Measurements from ENCODE around the gene SUV39H2. TPM values are rescaled to one million over a fixed set of nuclear protein-coding genes. Genes with fewer than 3 reads are reported as not detected.

SUV39H2 gene
- polyA plus RNA-seq, 1 donor (not counting 4 experiments of a cell fraction or from before 2014, with no cell fraction given) = 11.8 TPM

DNA sequence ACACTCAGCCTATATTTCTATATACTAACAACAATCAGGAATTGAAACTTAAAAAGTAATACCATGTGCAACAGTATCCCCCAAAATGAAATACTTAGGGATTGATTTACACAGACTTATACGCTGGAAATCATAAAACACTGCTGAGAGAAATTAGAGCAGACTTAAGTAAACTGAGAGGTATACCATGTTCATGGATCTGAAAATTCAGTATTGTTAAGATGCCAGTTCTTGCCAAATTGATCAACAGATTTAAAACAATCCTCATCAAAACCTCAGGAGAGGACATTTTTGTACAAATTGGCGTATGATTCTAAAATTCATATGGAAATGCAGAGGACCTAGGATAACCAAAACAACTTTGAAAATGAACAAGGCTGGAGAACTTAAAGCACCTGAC, 37.9 kb downstream of the SUV39H2 start:
- TF ChIP-seq, protein P1, sequence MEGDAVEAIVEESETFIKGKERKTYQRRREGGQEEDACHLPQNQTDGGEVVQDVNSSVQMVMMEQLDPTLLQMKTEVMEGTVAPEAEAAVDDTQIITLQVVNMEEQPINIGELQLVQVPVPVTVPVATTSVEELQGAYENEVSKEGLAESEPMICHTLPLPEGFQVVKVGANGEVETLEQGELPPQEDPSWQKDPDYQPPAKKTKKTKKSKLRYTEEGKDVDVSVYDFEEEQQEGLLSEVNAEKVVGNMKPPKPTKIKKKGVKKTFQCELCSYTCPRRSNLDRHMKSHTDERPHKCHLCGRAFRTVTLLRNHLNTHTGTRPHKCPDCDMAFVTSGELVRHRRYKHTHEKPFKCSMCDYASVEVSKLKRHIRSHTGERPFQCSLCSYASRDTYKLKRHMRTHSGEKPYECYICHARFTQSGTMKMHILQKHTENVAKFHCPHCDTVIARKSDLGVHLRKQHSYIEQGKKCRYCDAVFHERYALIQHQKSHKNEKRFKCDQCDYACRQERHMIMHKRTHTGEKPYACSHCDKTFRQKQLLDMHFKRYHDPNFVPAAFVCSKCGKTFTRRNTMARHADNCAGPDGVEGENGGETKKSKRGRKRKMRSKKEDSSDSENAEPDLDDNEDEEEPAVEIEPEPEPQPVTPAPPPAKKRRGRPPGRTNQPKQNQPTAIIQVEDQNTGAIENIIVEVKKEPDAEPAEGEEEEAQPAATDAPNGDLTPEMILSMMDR (optimal IDR thresholded peaks at IDR 0.05 in 1 of 3, IDR thresholded peaks at IDR 0.05 in 1 of 3, conservative IDR thresholded peaks at IDR 0.05 in 1 of 3; ENCODE audit: extremely low read depth in 1 of 3, insufficient read depth in 2 of 3, low read length in 3 of 3) = no peak
- TF ChIP-seq EZH2 (IDR thresholded peaks at IDR 0.05; ENCODE audit: low read length) = no peak
- DNase-seq (ENCODE audit: low read depth, low spot score) (no peak), FAIRE-seq (no peak)
- Histone ChIP-seq H3K4me2 (ENCODE audit: control insufficient read depth, extremely low read depth, insufficient read depth, low read depth, low read length) (no peak overlapping the region), H3K27me3 (ENCODE audit: control insufficient read depth, extremely low read depth, insufficient read depth, low read length) (no peaks in the 10 kb centered on the region), H2AFZ (ENCODE audit: control insufficient read depth, low read length) (no peak overlapping the region), H3K9ac (ENCODE audit: control insufficient read depth, extremely low read depth, insufficient read depth, low read length) (no peak overlapping the region), H3K36me3 (ENCODE audit: control insufficient read depth in 2 of 2, extremely low read depth in 1 of 2, insufficient read depth in 2 of 2, low read length in 2 of 2) (peaks cover 3 to 12% of the 10 kb centered on the region in 2 experiments), H3K27ac (ENCODE audit: control insufficient read depth, insufficient read depth, low read length) (no peak overlapping the region), H3K4me3 (ENCODE audit: control insufficient read depth in 2 of 3, extremely low read depth in 1 of 3, insufficient read depth in 2 of 3, low read depth in 1 of 3, low read length in 3 of 3) (no peak overlapping the region), H4K20me1 (ENCODE audit: control insufficient read depth, extremely low read depth, insufficient read depth, low read length) (no peaks in the 10 kb centered on the region), H3K9me1 (ENCODE audit: control insufficient read depth, extremely low read depth, insufficient read depth, low read length) (no peaks in the 10 kb centered on the region), H3K4me1 (ENCODE audit: control insufficient read depth, extremely low read depth, insufficient read depth, low read length) (no peaks in the 10 kb centered on the region), H3K9me3 (ENCODE audit: control insufficient read depth, low read depth, low read length) (no peaks in the 10 kb centered on the region), H3K79me2 (ENCODE audit: control insufficient read depth, insufficient read depth, low read length) (no peaks in the 10 kb centered on the region)
- dilution Hi-C loops (cut with MboI; ENCODE audit: extremely low pct_ligation_motif_present, low sequenced_read_pairs) = no loop called here

DNA sequence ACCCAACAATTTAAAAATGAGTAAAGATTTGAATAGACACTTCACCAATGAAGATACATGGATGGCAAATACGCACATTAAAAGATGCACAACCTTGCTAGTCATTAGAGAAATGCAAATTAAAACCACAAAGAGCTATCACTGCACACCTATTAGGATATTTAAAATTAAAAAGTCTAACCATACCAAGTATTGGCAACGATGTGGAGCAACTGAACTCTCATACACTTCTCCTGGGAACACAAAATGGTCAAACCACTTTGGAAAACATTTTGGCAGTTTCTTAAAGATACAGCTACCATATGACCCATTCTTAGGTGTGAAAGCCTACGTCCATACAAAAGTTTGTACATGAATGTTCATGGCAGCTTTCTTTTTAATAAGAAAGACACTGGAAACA, 39.2 kb downstream of the SUV39H2 start:
- no peak for TF ChIP-seq EZH2 (IDR thresholded peaks at IDR 0.05; ENCODE audit: low read length)
- TF ChIP-seq, protein P1 (optimal IDR thresholded peaks at IDR 0.05 in 1 of 3, IDR thresholded peaks at IDR 0.05 in 1 of 3, conservative IDR thresholded peaks at IDR 0.05 in 1 of 3; ENCODE audit: extremely low read depth in 1 of 3, insufficient read depth in 2 of 3, low read length in 3 of 3) = no peak
- no peak for FAIRE-seq

More for the DNA sequence above, 39.2 kb downstream of the SUV39H2 start:
- no peaks in the 10 kb centered on the region for H4K20me1 ChIP-seq (ENCODE audit: control insufficient read depth, extremely low read depth, insufficient read depth, low read length)
- H3K27me3 ChIP-seq (ENCODE audit: control insufficient read depth, extremely low read depth, insufficient read depth, low read length) = no peaks in the 10 kb centered on the region
- DNase-seq (ENCODE audit: low read depth, low spot score) = no peak
- no peaks in the 10 kb centered on the region for H3K4me1 ChIP-seq (ENCODE audit: control insufficient read depth, extremely low read depth, insufficient read depth, low read length)
- H3K9me3 ChIP-seq (ENCODE audit: control insufficient read depth, low read depth, low read length) = no peaks in the 10 kb centered on the region
- H3K9me1 ChIP-seq (ENCODE audit: control insufficient read depth, extremely low read depth, insufficient read depth, low read length) = no peaks in the 10 kb centered on the region
- no peak overlapping the region for H3K27ac ChIP-seq (ENCODE audit: control insufficient read depth, insufficient read depth, low read length)
- dilution Hi-C loops (cut with MboI; ENCODE audit: extremely low pct_ligation_motif_present, low sequenced_read_pairs) = no loop called here
- no peak overlapping the region for H3K9ac ChIP-seq (ENCODE audit: control insufficient read depth, extremely low read depth, insufficient read depth, low read length)
- H3K79me2 ChIP-seq (ENCODE audit: control insufficient read depth, insufficient read depth, low read length) = no peaks in the 10 kb centered on the region
- H3K4me3 ChIP-seq (ENCODE audit: control insufficient read depth in 2 of 3, extremely low read depth in 1 of 3, insufficient read depth in 2 of 3, low read depth in 1 of 3, low read length in 3 of 3) = no peak overlapping the region
- no peak overlapping the region for H2AFZ ChIP-seq (ENCODE audit: control insufficient read depth, low read length)
- peaks cover 3 to 17% of the 10 kb centered on the region in 2 experiments for H3K36me3 ChIP-seq (ENCODE audit: control insufficient read depth in 2 of 2, extremely low read depth in 1 of 2, insufficient read depth in 2 of 2, low read length in 2 of 2)
- H3K4me2 ChIP-seq (ENCODE audit: control insufficient read depth, extremely low read depth, insufficient read depth, low read depth, low read length) = no peak overlapping the region
